ENCODE data around the gene FAR1.

- TF ChIP-seq CTCF (IDR thresholded peaks at IDR 0.05; ENCODE audit: insufficient read depth, low read length, poor library complexity, severe bottlenecking): no peak
- no peak for TF ChIP-seq EZH2phosphoT487 (conservative IDR thresholded peaks at IDR 0.05; ENCODE audit: low read length)
Measured at GRCh38 chr11:13713982-13714381, 45.5 kb downstream of the FAR1 start.
